Endothelial cell of umbilical vein (primary cell): Measurements from ENCODE around the gene PIP5K1A. TPM values are rescaled to one million over a fixed set of nuclear protein-coding genes. Genes with fewer than 3 reads are reported as not detected.

Experiments used
- BruUV-seq: library from RNA; stranded (reverse); fragments of 400-500 nt; replicated peaks from 2 replicates; lab custom pipeline; 2021; lab: Mats Ljungman, UMichigan
- CTCF ChIA-PET: fragments of 300-600, 350-600 bp; sonication (Branson Sonifier 250); formaldehyde crosslinking; loops from one replicate; lab custom pipeline; 2021; ENCODE audit warnings: antibody characterized with exemption, inconsistent platforms; lab: Charles Lee
- POLR2A ChIA-PET: fragments of 300-600, 350-600 bp; sonication (Branson Sonifier 250); formaldehyde crosslinking; loops from one replicate; lab custom pipeline; 2021; ENCODE audit warnings: antibody characterized with exemption, inconsistent platforms; lab: Charles Lee
- DNase-seq: peaks from one replicate; pipeline ENCODE4 v3.0.0-alpha.2; 2011; ENCODE audit warnings: low read depth, low spot score
- FAIRE-seq: peaks from 2 replicates; lab custom pipeline; 2011; peaks lifted over from hg19 to GRCh38; lab: Jason Lieb, UNC
- H2AFZ ChIP-seq: 2 replicates; pipeline ENCODE4 v1.6.0; 2012; ENCODE audit warnings: low read depth, low read length, control low read depth, inconsistent platforms
- H3K27ac ChIP-seq: 2 replicates; pipeline ENCODE4 v1.5.1; 2011; ENCODE audit warnings: low read depth, mild to moderate bottlenecking, control low read depth, low read length, moderate library complexity; ENCODE audit not compliant: insufficient read depth
- H3K27me3 ChIP-seq, 2 experiments: 2 replicates each; pipeline versions ENCODE4 v1.6.0 to v1.6.1; 2011; ENCODE audit warnings: low read length in 2 of 2, mixed read lengths in 1 of 2; ENCODE audit not compliant: control insufficient read depth in 2 of 2, insufficient read depth in 2 of 2
- H3K36me3 ChIP-seq, 2 experiments: 2 replicates in 1 of 2; 3 replicates in 1 of 2; pipeline ENCODE4 v1.5.1; 2011; ENCODE audit warnings: low read length in 2 of 2, mild to moderate bottlenecking in 1 of 2, moderate library complexity in 1 of 2; ENCODE audit not compliant: control insufficient read depth in 2 of 2, insufficient read depth in 2 of 2; ENCODE audit errors: extremely low read depth in 1 of 2
- H3K4me1 ChIP-seq: 3 replicates; pipeline ENCODE4 v1.5.1; 2011; ENCODE audit warnings: mild to moderate bottlenecking, low read length; ENCODE audit not compliant: control insufficient read depth, insufficient read depth; ENCODE audit errors: extremely low read depth
- H3K4me2 ChIP-seq: 2 replicates; pipeline ENCODE4 v1.6.1; 2011; ENCODE audit warnings: low read length, control low read depth, mixed read lengths; ENCODE audit not compliant: insufficient read depth
- H3K4me3 ChIP-seq, 3 experiments: fragments of 200-600 bp in 1 of 3; sonication (generic), shearing (Covaris generic) in 1 of 3; replicated peaks in 1 of 3; 2 replicates each; pipeline ENCODE4 v1.5.1; 2011 to 2016; ENCODE audit warnings: control low read depth in 3 of 3, low read length in 3 of 3, mild to moderate bottlenecking in 2 of 3, inconsistent platforms in 1 of 3, low read depth in 1 of 3, moderate library complexity in 1 of 3; ENCODE audit not compliant: insufficient read depth in 1 of 3
- H3K79me2 ChIP-seq: 2 replicates; pipeline ENCODE4 v1.6.0; 2012; ENCODE audit warnings: low read length, inconsistent platforms; ENCODE audit not compliant: control insufficient read depth, insufficient read depth
- H3K9ac ChIP-seq: replicated peaks from 2 replicates; pipeline ENCODE3; 2011; ENCODE audit warnings: low read length, control low read depth; ENCODE audit not compliant: insufficient read depth; ENCODE audit errors: extremely low read depth
- H3K9me1 ChIP-seq: replicated peaks from 3 replicates; pipeline ENCODE4 v1.6.0; 2011; ENCODE audit warnings: mild to moderate bottlenecking, low read length; ENCODE audit not compliant: control insufficient read depth, insufficient read depth; ENCODE audit errors: extremely low read depth
- H3K9me3 ChIP-seq: replicated peaks from 2 replicates; pipeline ENCODE4 v1.5.1; 2012; ENCODE audit warnings: low read length, inconsistent platforms; ENCODE audit not compliant: control insufficient read depth, insufficient read depth
- H4K20me1 ChIP-seq: replicated peaks from 2 replicates; pipeline ENCODE3; 2011; ENCODE audit warnings: mild to moderate bottlenecking, low read length; ENCODE audit not compliant: control insufficient read depth, insufficient read depth; ENCODE audit errors: extremely low read depth
- CTCF ChIP-seq, 2 donors: IDR thresholded peaks; 1 replicate in 1 of 2; 2 replicates in 1 of 2; pipeline ENCODE4 v1.5.1; 2011; ENCODE audit warnings: low read length in 2 of 2, mild to moderate bottlenecking in 2 of 2, moderate library complexity in 2 of 2, control low read depth in 1 of 2, inconsistent platforms in 1 of 2, low read depth in 1 of 2; ENCODE audit not compliant: insufficient read depth in 1 of 2; ENCODE audit errors: extremely low read depth in 1 of 2
- EZH2 ChIP-seq: IDR thresholded peaks from 2 replicates; pipeline ENCODE4 v1.6.1; 2012; ENCODE audit warnings: borderline replicate concordance, low read depth, mild to moderate bottlenecking, moderate library complexity, low read length, inconsistent platforms; ENCODE audit not compliant: severe bottlenecking
- FOS ChIP-seq: IDR thresholded peaks from 2 replicates; pipeline ENCODE4 v1.6.1; 2011; ENCODE audit warnings: mild to moderate bottlenecking, low read length, moderate library complexity, borderline replicate concordance; ENCODE audit not compliant: insufficient read depth
- GATA2 ChIP-seq: IDR thresholded peaks from 2 replicates; pipeline ENCODE4 v1.7.0; 2011; ENCODE audit warnings: low read depth, mild to moderate bottlenecking, moderate library complexity, mixed read lengths, low read length; ENCODE audit not compliant: insufficient read length, insufficient read depth
- JUN ChIP-seq: IDR thresholded peaks from 2 replicates; pipeline ENCODE4 v1.6.1; 2011; ENCODE audit warnings: borderline replicate concordance, low read depth; ENCODE audit not compliant: insufficient read length, insufficient read depth
- MAX ChIP-seq: IDR thresholded peaks from 2 replicates; pipeline ENCODE4 v1.6.1; 2011; ENCODE audit not compliant: insufficient read depth, insufficient read length
- MYC ChIP-seq: IDR thresholded peaks from one replicate; pipeline ENCODE4 v1.6.1; 2011; ENCODE audit warnings: mild to moderate bottlenecking, low read depth, low read length
- POLR2A ChIP-seq: IDR thresholded peaks from 2 replicates; pipeline ENCODE4 v1.6.1; 2012; ENCODE audit warnings: low read depth, mild to moderate bottlenecking, control low read depth, low read length
- POLR2AphosphoS5 ChIP-seq: IDR thresholded peaks from 2 replicates; pipeline ENCODE4 v1.6.1; 2012; ENCODE audit warnings: low read depth, mild to moderate bottlenecking, control low read depth, low read length, moderate library complexity; ENCODE audit not compliant: insufficient read depth
- dilution Hi-C: fragments of 300-500 bp; cut with MboI; formaldehyde crosslinking; loops from one replicate; pipeline ENCODE4 v1.15.0; 2019; ENCODE audit warnings: low sequenced_read_pairs; ENCODE audit not compliant: extremely low pct_ligation_motif_present
- intact Hi-C: fragments of 100-400 bp; cut with micrococcal nuclease; formaldehyde crosslinking; loops from one replicate; pipeline ENCODE4 v1.10.0; 2022
- polyA plus RNA-seq, 4 experiments: library from polyadenylated mRNA; depleted of rRNA in 3 of 4; stranded (reverse) in 3 of 4; unstranded in 1 of 4; fragments of >200 nt; gene quantifications; 2 replicates each; pipeline versions ENCODE4 v1.2.1 to v1.2.3, GENCODE V29; 2011 to 2012; ENCODE audit warnings: missing spikeins in 1 of 4
- total RNA-seq: library from RNA; stranded (reverse); gene quantifications from 2 replicates; pipeline ENCODE4 v1.2.3, GENCODE V29; 2021

Gene PIP5K1A
- total and polyA plus RNA-seq, 2 donors (not counting 3 experiments of a cell fraction or from before 2014, with no cell fraction given) = 72.1 to 79.3 TPM

DNA sequence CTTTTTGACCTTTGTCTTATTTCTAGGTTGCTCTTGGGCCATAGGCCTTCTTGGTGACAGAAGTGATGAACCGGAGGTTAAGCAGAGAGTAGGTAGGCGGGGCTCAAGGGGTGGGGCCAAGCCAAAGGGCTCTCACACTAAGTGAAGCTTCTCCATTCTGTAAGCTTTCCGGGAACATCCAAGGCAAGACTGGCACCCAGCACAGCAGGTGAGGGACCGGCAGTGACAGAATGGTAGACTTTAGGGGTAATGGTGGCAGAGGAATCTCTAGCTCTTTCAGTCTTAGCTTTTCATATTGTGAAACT lies 41.9 kb upstream of the PIP5K1A start, which contains the start of gene TNFAIP8L2:
Gene TNFAIP8L2, plus strand, starts transcription at position 135 of the 305 bp plus-strand sequence. CDS start 2,049 bp downstream, outside the sequence.
- Histone ChIP-seq H3K9me1 (no peaks in the 10 kb centered on the region), H3K27ac (peak within 1 kb of the TSS; percentile 25), H3K4me1 (peaks cover 18% of the 10 kb centered on the region), H4K20me1 (no peaks in the 10 kb centered on the region), H2AFZ (no peak within 1 kb of the TSS), H3K36me3 (peaks cover 2 to 13% of the 10 kb centered on the region in 2 experiments), H3K9me3 (no peaks in the 10 kb centered on the region), H3K9ac (no peak within 1 kb of the TSS), H3K4me3 (no peak within 1 kb of the TSS), H3K4me2 (peak within 1 kb of the TSS; percentile 52), H3K79me2 (no peaks in the 10 kb centered on the region), H3K27me3 (no peaks in the 10 kb centered on the region)
- no peak for FAIRE-seq
- TF ChIP-seq POLR2AphosphoS5 = no peak
- TF ChIP-seq MYC = no peak
- TF ChIP-seq POLR2A = no peak
- TF ChIP-seq FOS = no peak
- TF ChIP-seq EZH2 = no peak
- no peak for TF ChIP-seq MAX
- TF ChIP-seq JUN = no peak
- TF ChIP-seq GATA2 = no peak
- no peak for TF ChIP-seq CTCF (IDR thresholded peaks at IDR 0.05; ENCODE audit: extremely low read depth in 1 of 2, insufficient read depth in 1 of 2, low read depth in 1 of 2, low read length in 2 of 2)
- BruUV-seq = no TSS peak
- no peak for DNase-seq
- CTCF ChIA-PET = interaction anchor here (0.5 to 11.7 kb wide), 13 partner anchors 8 to 186 kb away, joined by 3 to 623 read pairs (median 3); partner anchors contain the start of genes C1orf56, GABPB2 and TMOD4
- intact Hi-C loops = loop anchor here (1.0 kb wide), 2 partner anchors 57 to 86 kb away; partner anchors contain the start of gene GABPB2
- POLR2A ChIA-PET = interaction anchor here (3.0 kb wide), 1 partner anchor 57 kb away, joined by 16 read pairs; no protein-coding TSS in a partner anchor
- dilution Hi-C loops = no loop called here
